Germinal center (tissue), 1 donor: Measurements from ENCODE around the gene MFSD2A.
A peak's percentile ranks its signal among the peaks of the same experiment; 100 is the strongest.
"Not testable (repeated sequence)": the region's sequence is repeated elsewhere in the genome, so short reads cannot be mapped to it uniquely, and the experiment has no call there.

Experiments
- DNase-seq: peaks from one replicate; pipeline ENCODE4 v3.0.0; 2012; ENCODE audit warnings: mixed read lengths, low spot score

MFSD2A gene

GRCh38 chr1:40003156-40004093 is 48.5 kb downstream of the MFSD2A start:
- DNase-seq: peak; percentile 69

GRCh38 chr1:40004857-40005256 is 49.9 kb downstream of the MFSD2A start:
- DNase-seq: no peak

- not testable (repeated sequence) for DNase-seq
These were observed 52.6 kb downstream of the MFSD2A start for GRCh38 chr1:40007481-40008034.

GRCh38 chr1:40011198-40011597 is 56.3 kb downstream of the MFSD2A start:
- no peak for DNase-seq

- DNase-seq: no peak
These were observed 59.3 kb downstream of the MFSD2A start for GRCh38 chr1:40014253-40014706.

GRCh38 chr1:40014812-40015594 is 60.1 kb downstream of the MFSD2A start:
- no peak for DNase-seq

- DNase-seq: no peak
These were observed 63.1 kb downstream of the MFSD2A start for GRCh38 chr1:40017951-40018575.
